Measurements from ENCODE around the gene FGF3.

FGF3 gene

GRCh38 chr11:69818603-69819441, at the start of gene FGF3:
Gene FGF3, minus strand, starts transcription at chr11:69819416. Its CDS starts 483 bp downstream, at chr11:69818933.
- Histone ChIP-seq H3K9ac (no peak within 1 kb of the TSS), H3K4me3 (peak within 1 kb of the TSS in 7 of 10 experiments; percentile 42 to 64 (median 48); a peak in 8 of 20 replicates), H3K9me3 (replicated peaks in 1 of 11) (0 out of 22 replicates have a peak, but pooled peaks cover 0 to 6% (median 0%) of the 10 kb centered on the region in 11 experiments), H3K36me3 (no peaks in the 10 kb centered on the region), H3K27ac (no peak within 1 kb of the TSS), H4K20me1 (peaks cover 0 to 92% (median 60%) of the 10 kb centered on the region in 11 experiments; a peak in 19 of 22 replicates), H3K4me1 (peaks cover 17 to 24% (median 21%) of the 10 kb centered on the region in 10 experiments), H3K4me2 (peak within 1 kb of the TSS; percentile 82 to 95 (median 90)), H3K27me3 (peaks cover 98 to 100% (median 100%) of the 10 kb centered on the region in 11 experiments)
- no peak for TF ChIP-seq Cebpa-rat (IDR thresholded peaks at IDR 0.05)

- Histone ChIP-seq H3K27ac (no peak overlapping the region), H3K4me3 (no peak overlapping the region), H3K9me3 (replicated peaks in 1 of 11) (no peaks in the 10 kb centered on the region)
These were observed 49.7 kb upstream of the FGF3 start for GRCh38 chr11:69868871-69869270.

DNA sequence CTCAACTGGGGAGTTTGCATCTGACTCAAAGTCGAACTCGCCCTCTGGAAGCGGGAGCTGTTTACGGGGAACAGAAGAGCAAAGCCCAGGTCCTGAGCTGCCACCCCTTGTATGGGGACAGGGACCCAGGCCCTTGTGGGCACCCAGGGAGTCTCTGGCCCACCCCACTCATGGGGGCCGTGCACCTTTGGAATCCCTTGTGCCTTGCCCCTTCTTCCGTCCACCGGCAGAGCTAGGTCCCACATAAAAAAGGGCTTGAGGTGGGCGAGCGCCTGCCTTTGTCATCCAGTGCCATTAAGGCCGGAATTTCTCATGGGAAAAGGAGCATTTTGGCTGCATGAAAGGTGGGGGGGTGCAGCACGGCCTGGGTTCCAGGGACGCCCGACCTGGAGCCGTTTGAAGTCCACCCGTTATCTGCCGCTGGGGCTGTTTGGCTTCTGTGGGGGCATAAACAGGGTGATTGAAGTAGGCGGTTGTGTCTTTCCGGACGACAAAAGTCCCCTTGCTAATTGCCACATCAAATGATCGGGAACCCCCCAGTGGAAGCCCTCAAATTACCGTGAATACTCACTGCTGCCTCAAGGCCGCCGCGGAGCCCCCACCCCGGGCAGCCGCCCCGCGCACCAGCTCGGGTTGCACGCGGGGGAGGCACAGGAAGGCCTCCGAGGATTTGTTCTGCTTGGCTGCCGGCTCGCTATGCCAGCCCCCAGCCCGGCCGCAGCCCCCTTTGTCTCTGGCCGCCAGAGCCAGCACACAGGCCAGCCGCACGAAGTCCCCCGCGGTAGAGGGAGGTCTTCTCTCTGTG, 49.0 kb upstream of the FGF3 start:
- peaks cover 4 to 22% (median 14%) of the 10 kb centered on the region in 10 experiments; a peak in 18 of 20 replicates for H3K4me1 ChIP-seq
- TF ChIP-seq Cebpa-rat (IDR thresholded peaks at IDR 0.05) = no peak
- no peaks in the 10 kb centered on the region for H3K36me3 ChIP-seq
- no peaks in the 10 kb centered on the region for H3K9me3 ChIP-seq (replicated peaks in 1 of 11)
- peaks cover 0 to 26% (median 0%) of the 10 kb centered on the region in 11 experiments; a peak in 6 of 22 replicates for H4K20me1 ChIP-seq
- peaks cover 18 to 36% (median 31%) of the 10 kb centered on the region in 11 experiments for H3K27me3 ChIP-seq
- H3K27ac ChIP-seq = no peak overlapping the region
- no peak overlapping the region for H3K4me3 ChIP-seq
- H3K4me2 ChIP-seq = peak overlapping the region in 9 of 11 experiments; percentile 35 to 83 (median 75); a peak in 19 of 22 replicates
- H3K9ac ChIP-seq = peak overlapping the region in 3 of 11 experiments; percentile 18 to 37 (median 24); a peak in 4 of 22 replicates

More at GRCh38 chr11:69868871-69869270, 49.7 kb upstream of the FGF3 start:
- H3K27me3 ChIP-seq = peaks cover 18 to 36% (median 31%) of the 10 kb centered on the region in 11 experiments
- H3K9ac ChIP-seq = no peak overlapping the region
- H3K4me1 ChIP-seq = peaks cover 4 to 22% (median 14%) of the 10 kb centered on the region in 10 experiments; a peak in 18 of 20 replicates
- no peaks in the 10 kb centered on the region for H3K36me3 ChIP-seq
- H4K20me1 ChIP-seq = peaks cover 0 to 26% (median 0%) of the 10 kb centered on the region in 11 experiments; a peak in 6 of 22 replicates
- peak overlapping the region in 9 of 11 experiments; percentile 35 to 83 (median 75); a peak in 17 of 22 replicates for H3K4me2 ChIP-seq
- no peak for TF ChIP-seq Cebpa-rat (IDR thresholded peaks at IDR 0.05)

DNA sequence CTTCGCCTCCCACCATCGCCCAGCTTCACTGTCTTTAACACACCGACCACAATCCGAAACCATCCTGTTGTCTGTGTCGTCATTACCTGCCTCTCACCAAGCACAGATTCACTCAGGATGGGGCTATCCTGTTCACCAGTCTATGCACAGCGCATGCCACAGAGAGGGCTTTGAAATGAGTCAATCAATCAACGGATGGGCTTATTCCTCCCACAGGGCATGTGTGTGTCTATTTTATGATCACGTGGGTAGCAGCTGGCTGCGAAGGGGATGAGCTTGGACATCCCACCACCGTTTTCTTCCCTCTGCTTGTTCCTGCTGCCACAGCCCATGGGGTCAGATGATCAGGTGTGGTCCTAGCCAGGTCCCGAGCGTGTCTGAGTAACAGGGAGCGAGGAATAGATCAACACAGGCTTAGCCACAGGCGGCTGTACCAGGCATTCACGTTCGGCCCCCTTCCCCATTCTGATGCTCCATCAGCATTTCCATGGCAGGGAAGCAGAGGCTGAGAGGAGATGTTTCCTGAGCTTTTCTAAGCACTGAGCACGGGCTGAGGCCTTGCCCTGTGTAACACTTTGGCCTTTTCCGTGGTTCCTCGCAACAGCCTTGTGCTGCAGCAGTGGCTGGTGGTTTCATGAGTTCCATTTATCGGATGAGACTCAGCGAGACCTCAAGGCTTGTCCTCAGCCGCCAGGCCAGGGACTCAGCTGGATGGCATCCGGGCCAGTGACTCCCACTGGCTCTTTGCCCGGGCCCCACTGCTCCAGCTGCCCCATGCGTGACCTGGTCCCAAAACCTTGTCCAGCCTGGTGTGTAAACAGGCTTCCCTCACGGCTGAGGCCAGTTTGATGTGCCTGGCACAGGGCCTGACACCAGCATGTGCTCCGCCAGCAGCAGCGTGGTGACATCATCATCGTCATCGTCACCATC, 48.1 kb upstream of the FGF3 start:
- Histone ChIP-seq H3K36me3 (no peaks in the 10 kb centered on the region), H3K4me2 (peak overlapping the region in 8 of 11 experiments; percentile 55 to 83 (median 75); a peak in 13 of 22 replicates), H3K4me1 (peaks cover 4 to 22% (median 14%) of the 10 kb centered on the region in 10 experiments; a peak in 18 of 20 replicates), H3K9ac (no peak overlapping the region), H3K27ac (no peak overlapping the region), H3K9me3 (replicated peaks in 1 of 11) (no peaks in the 10 kb centered on the region), H4K20me1 (peaks cover 0 to 28% (median 0%) of the 10 kb centered on the region in 11 experiments; a peak in 6 of 22 replicates), H3K4me3 (no peak overlapping the region), H3K27me3 (peaks cover 18 to 36% (median 31%) of the 10 kb centered on the region in 11 experiments)
- TF ChIP-seq Cebpa-rat (IDR thresholded peaks at IDR 0.05) = no peak

- H3K9me3 ChIP-seq (replicated peaks in 1 of 11) = no peaks in the 10 kb centered on the region
- TF ChIP-seq Cebpa-rat (IDR thresholded peaks at IDR 0.05) = no peak
These were observed 47.4 kb upstream of the FGF3 start for GRCh38 chr11:69866648-69867047.

GRCh38 chr11:69865707-69866106, 46.5 kb upstream of the FGF3 start:
- Histone ChIP-seq H3K27me3 (peaks cover 18 to 36% (median 31%) of the 10 kb centered on the region in 11 experiments), H3K4me2 (no peak overlapping the region), H4K20me1 (peaks cover 0 to 33% (median 0%) of the 10 kb centered on the region in 11 experiments; a peak in 6 of 22 replicates), H3K36me3 (no peaks in the 10 kb centered on the region), H3K27ac (no peak overlapping the region), H3K9ac (no peak overlapping the region), H3K4me1 (peaks cover 4 to 22% (median 14%) of the 10 kb centered on the region in 10 experiments; a peak in 18 of 20 replicates), H3K9me3 (replicated peaks in 1 of 11) (no peaks in the 10 kb centered on the region), H3K4me3 (no peak overlapping the region)
- TF ChIP-seq Cebpa-rat (IDR thresholded peaks at IDR 0.05) = no peak

More at GRCh38 chr11:69866648-69867047, 47.4 kb upstream of the FGF3 start:
- Histone ChIP-seq H3K36me3 (no peaks in the 10 kb centered on the region), H3K27ac (no peak overlapping the region), H3K4me2 (0 out of 22 replicates have a peak overlapping the region, but pooled peaks of 1 of the 11 experiments have one; percentile 83), H3K27me3 (peaks cover 18 to 36% (median 31%) of the 10 kb centered on the region in 11 experiments), H4K20me1 (peaks cover 0 to 33% (median 0%) of the 10 kb centered on the region in 11 experiments; a peak in 6 of 22 replicates), H3K9ac (no peak overlapping the region), H3K4me3 (no peak overlapping the region), H3K4me1 (peaks cover 4 to 22% (median 14%) of the 10 kb centered on the region in 10 experiments; a peak in 18 of 20 replicates)

DNA sequence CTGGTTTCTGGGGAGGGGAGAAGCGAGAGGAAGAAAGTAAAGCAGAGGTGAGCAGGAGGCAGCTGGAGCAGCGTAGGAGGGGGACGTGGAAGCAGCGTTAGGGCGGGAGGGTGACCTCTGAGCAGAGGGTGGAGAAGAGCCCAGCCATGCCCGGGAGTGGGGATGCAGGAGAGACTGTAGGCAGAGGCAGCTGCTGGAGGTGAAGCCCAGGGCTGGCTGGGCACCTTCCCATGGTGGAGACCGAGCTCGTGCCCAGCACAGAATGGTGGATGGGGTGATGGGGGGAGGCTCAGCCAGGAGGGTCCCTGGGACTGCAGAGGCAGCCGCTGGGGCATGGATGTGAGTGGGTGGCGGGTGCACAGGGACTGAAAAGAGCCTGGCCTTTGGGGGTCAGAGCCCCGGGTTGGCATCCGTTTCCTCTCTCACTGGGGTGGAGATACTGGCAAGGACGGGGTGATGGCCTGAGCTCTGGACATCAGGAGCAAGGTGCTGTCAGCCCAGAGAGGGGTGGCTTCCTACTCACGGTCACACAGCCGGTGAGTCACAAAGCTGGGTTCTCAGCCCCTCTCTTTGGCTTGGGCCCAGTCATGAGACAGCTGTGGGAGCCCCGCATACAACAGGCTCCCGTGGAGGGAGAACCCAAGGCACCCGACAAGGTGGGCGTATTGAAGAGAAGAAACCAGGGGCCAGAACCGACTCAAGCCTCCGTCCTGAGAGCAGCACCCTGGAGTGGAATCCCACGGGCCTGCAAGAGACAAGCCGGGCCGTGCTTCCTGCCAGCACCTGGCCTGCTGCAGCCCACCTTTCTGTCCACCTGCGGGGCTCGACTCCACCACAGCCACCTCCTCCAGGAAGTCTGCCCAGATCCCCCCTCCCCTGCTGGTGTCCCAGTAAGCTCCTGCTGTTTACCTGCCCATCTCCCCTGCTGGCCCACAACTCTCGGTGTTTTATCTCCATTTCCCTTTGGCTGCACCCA, 45.8 kb upstream of the FGF3 start:
- H3K4me1 ChIP-seq = peaks cover 0 to 22% (median 14%) of the 10 kb centered on the region in 10 experiments; a peak in 18 of 20 replicates
- no peaks in the 10 kb centered on the region for H3K36me3 ChIP-seq
- H3K9ac ChIP-seq = no peak overlapping the region
- peaks cover 18 to 36% (median 31%) of the 10 kb centered on the region in 11 experiments for H3K27me3 ChIP-seq
- H4K20me1 ChIP-seq = peaks cover 0 to 33% (median 0%) of the 10 kb centered on the region in 11 experiments; a peak in 6 of 22 replicates
- no peak overlapping the region for H3K27ac ChIP-seq
- H3K9me3 ChIP-seq (replicated peaks in 1 of 11) = no peaks in the 10 kb centered on the region
- no peak for TF ChIP-seq Cebpa-rat (IDR thresholded peaks at IDR 0.05)
- H3K4me3 ChIP-seq = no peak overlapping the region
- no peak overlapping the region for H3K4me2 ChIP-seq

Measured in BLaER1 treated with 17β-estradiol and CSF1 and Interleukin-3, amounts not matched to agents 10 nM and 100 nM (cell line).